Panc1 (cell line): Measurements from ENCODE around the gene METTL23. TPM values are rescaled to one million over a fixed set of nuclear protein-coding genes. Genes with fewer than 3 reads are reported as not detected.

Source experiments
- ATAC-seq: fragments of 200-7000 bp; cut with Tn5 transposase; 2 replicates; pipeline ENCODE4 v1.9.1; 2020; ENCODE audit warnings: mild to moderate bottlenecking, moderate library complexity
- BruUV-seq: library from RNA; stranded (reverse); fragments of 400-500 nt; replicated peaks from 2 replicates; lab custom pipeline; 2021; lab: Mats Ljungman, UMichigan
- CTCF ChIA-PET: fragments of 300-600 bp; sonication (Branson Sonifier 250); formaldehyde crosslinking; loops from one replicate; lab custom pipeline; 2022; ENCODE audit warnings: antibody characterized with exemption; lab: Charles Lee
- POLR2A ChIA-PET: fragments of 300-600 bp; sonication (Branson Sonifier 250); formaldehyde crosslinking; loops from one replicate; lab custom pipeline; 2022; ENCODE audit warnings: antibody characterized with exemption; lab: Charles Lee
- DNase-seq: peaks from one replicate; pipeline ENCODE4 v3.0.0-alpha.2; 2010; ENCODE audit warnings: low read depth, low spot score
- H3K27ac ChIP-seq: 2 replicates; pipeline ENCODE4 v1.5.1; 2011; ENCODE audit warnings: mild to moderate bottlenecking, low read length, inconsistent platforms
- H3K27me3 ChIP-seq: fragments of 200-500 bp; sonication (Bioruptor generic); 2 replicates; pipeline ENCODE4 v1.6.0; 2014; ENCODE audit warnings: low read length, inconsistent platforms; ENCODE audit not compliant: control insufficient read depth, insufficient read depth
- H3K36me3 ChIP-seq: fragments of 200-500 bp; sonication (Bioruptor generic); 2 replicates; pipeline ENCODE4 v1.5.1; 2014; ENCODE audit warnings: inconsistent platforms, mild to moderate bottlenecking, low read length, moderate library complexity; ENCODE audit not compliant: control insufficient read depth, insufficient read depth
- H3K4me1 ChIP-seq: 2 replicates; pipeline ENCODE4 v1.5.1; 2011; ENCODE audit warnings: inconsistent platforms, mild to moderate bottlenecking, low read length, moderate library complexity; ENCODE audit not compliant: control insufficient read depth, insufficient read depth
- H3K4me3 ChIP-seq, 2 experiments: 2 replicates each; pipeline ENCODE4 v1.5.1; 2011 to 2012; ENCODE audit warnings: low read depth in 2 of 2, low read length in 2 of 2, mild to moderate bottlenecking in 2 of 2, inconsistent platforms in 1 of 2, moderate library complexity in 1 of 2
- H3K9me3 ChIP-seq: fragments of 200-500 bp; sonication (Bioruptor generic); 2 replicates; pipeline ENCODE4 v1.5.1; 2014; ENCODE audit warnings: low read depth, mild to moderate bottlenecking, inconsistent platforms, low read length, moderate library complexity; ENCODE audit not compliant: control insufficient read depth, insufficient read depth
- POLR2AphosphoS5 ChIP-seq: IDR thresholded peaks from 2 replicates; pipeline ENCODE4 v1.6.1; 2012; ENCODE audit warnings: mild to moderate bottlenecking, low read depth, low read length, moderate library complexity
- SIN3A ChIP-seq: IDR thresholded peaks from 2 replicates; pipeline ENCODE4 v1.6.1; 2012; ENCODE audit warnings: low read depth, mild to moderate bottlenecking, low read length, moderate library complexity, borderline replicate concordance; ENCODE audit not compliant: insufficient read depth
- TCF7L2 ChIP-seq: IDR thresholded peaks from 2 replicates; pipeline ENCODE4 v1.6.1; 2011; ENCODE audit warnings: mild to moderate bottlenecking, low read depth, low read length, inconsistent platforms
- in situ Hi-C: cut with HindIII; loops from 2 replicates; pipeline ENCODE4 v1.10.0; 2016; ENCODE audit warnings: low sequenced_read_pairs, low pct_unique_long_range_greater_than_20kb
- intact Hi-C: fragments of 100-400 bp; cut with micrococcal nuclease; formaldehyde crosslinking; loops from one replicate; pipeline ENCODE4 v1.10.0; 2022; ENCODE audit not compliant: unreplicated experiment
- total RNA-seq: library from RNA; stranded (reverse); gene quantifications from one replicate; pipeline ENCODE4 v1.2.1, GENCODE V29; 2021; ENCODE audit not compliant: unreplicated experiment
- TF ChIP-seq, protein P1 (sequence below): fragments of 450-650 bp; IDR thresholded peaks from 2 replicates; pipeline ENCODE4 v1.5.1; 2017; ENCODE audit warnings: mild to moderate bottlenecking
- TF ChIP-seq, protein P2 (sequence below), 2 experiments: IDR thresholded peaks; 2 replicates each; pipeline ENCODE4 v1.6.1; 2011 to 2012; ENCODE audit warnings: low read depth in 2 of 2, control low read depth in 1 of 2, low read length in 1 of 2, mild to moderate bottlenecking in 1 of 2, moderate library complexity in 1 of 2; ENCODE audit not compliant: insufficient read depth in 1 of 2

The METTL23 gene
- total RNA-seq, 1 experiment from 2014 or later, result 42.8 TPM

DNA sequence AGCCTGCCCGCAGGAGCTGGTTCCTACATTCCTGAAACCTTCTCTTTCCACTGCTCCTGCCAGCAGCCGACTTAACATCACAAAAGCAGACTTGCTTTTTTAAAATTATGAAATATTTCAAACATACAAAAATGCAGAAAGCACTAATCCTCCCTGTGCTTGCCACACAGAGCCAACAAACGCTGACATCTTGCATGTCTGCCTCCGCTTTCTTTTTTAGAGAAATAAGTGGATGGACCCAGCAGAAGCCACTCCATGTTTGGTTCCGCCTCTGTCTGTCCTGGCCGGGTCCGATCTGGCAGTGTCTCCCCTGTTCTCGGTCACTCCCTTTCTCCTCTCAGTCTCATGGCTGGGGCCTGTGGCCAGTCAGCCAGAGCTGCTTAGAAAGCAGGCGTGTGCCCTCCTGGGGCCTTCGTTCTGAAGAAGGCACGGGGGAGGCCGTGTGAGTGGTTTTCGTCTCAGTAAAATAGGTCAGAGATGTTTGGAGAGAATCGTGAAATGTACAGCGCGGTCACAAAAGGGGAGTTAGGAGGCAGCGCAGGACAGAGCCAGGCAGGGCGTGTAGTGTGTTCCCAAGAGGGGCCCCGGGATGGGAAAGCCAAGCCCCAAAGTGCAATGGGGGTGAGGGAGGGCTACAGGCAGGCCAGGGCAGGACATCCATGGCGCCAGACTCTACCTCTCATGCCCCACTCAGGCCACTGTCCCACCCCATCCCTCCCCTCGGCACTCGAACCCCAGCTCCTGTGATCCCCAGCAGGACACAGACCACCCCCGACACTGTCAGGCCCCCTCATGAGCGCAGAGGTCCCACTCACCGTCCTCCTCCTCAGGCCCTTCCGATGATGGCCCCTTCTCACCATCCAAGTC, 39.1 kb upstream of the METTL23 start:
- POLR2A ChIA-PET, result no interaction called here
- Histone ChIP-seq H3K4me3 (no peak overlapping the region), H3K27ac (peak overlapping the region; percentile 10; the same call in 1 of the 2 replicates), H3K27me3 (no peaks in the 10 kb centered on the region), H3K36me3 (no peaks in the 10 kb centered on the region), H3K4me1 (peaks cover 29% of the 10 kb centered on the region), H3K9me3 (no peaks in the 10 kb centered on the region)
- TF ChIP-seq, protein P1, sequence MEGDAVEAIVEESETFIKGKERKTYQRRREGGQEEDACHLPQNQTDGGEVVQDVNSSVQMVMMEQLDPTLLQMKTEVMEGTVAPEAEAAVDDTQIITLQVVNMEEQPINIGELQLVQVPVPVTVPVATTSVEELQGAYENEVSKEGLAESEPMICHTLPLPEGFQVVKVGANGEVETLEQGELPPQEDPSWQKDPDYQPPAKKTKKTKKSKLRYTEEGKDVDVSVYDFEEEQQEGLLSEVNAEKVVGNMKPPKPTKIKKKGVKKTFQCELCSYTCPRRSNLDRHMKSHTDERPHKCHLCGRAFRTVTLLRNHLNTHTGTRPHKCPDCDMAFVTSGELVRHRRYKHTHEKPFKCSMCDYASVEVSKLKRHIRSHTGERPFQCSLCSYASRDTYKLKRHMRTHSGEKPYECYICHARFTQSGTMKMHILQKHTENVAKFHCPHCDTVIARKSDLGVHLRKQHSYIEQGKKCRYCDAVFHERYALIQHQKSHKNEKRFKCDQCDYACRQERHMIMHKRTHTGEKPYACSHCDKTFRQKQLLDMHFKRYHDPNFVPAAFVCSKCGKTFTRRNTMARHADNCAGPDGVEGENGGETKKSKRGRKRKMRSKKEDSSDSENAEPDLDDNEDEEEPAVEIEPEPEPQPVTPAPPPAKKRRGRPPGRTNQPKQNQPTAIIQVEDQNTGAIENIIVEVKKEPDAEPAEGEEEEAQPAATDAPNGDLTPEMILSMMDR, result no peak
- TF ChIP-seq TCF7L2 (no peak), SIN3A (no peak), POLR2AphosphoS5 (no peak)
- TF ChIP-seq, protein P2, sequence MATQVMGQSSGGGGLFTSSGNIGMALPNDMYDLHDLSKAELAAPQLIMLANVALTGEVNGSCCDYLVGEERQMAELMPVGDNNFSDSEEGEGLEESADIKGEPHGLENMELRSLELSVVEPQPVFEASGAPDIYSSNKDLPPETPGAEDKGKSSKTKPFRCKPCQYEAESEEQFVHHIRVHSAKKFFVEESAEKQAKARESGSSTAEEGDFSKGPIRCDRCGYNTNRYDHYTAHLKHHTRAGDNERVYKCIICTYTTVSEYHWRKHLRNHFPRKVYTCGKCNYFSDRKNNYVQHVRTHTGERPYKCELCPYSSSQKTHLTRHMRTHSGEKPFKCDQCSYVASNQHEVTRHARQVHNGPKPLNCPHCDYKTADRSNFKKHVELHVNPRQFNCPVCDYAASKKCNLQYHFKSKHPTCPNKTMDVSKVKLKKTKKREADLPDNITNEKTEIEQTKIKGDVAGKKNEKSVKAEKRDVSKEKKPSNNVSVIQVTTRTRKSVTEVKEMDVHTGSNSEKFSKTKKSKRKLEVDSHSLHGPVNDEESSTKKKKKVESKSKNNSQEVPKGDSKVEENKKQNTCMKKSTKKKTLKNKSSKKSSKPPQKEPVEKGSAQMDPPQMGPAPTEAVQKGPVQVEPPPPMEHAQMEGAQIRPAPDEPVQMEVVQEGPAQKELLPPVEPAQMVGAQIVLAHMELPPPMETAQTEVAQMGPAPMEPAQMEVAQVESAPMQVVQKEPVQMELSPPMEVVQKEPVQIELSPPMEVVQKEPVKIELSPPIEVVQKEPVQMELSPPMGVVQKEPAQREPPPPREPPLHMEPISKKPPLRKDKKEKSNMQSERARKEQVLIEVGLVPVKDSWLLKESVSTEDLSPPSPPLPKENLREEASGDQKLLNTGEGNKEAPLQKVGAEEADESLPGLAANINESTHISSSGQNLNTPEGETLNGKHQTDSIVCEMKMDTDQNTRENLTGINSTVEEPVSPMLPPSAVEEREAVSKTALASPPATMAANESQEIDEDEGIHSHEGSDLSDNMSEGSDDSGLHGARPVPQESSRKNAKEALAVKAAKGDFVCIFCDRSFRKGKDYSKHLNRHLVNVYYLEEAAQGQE (IDR thresholded peaks at IDR 0.05; ENCODE audit: insufficient read depth in 1 of 2, low read depth in 2 of 2, low read length in 1 of 2), result no peak
- no TSS peak for BruUV-seq
- in situ Hi-C loops, result no loop called here
- DNase-seq (no peak), ATAC-seq (no peak)
- intact Hi-C loops, result no loop called here
- CTCF ChIA-PET, result no interaction called here

DNA sequence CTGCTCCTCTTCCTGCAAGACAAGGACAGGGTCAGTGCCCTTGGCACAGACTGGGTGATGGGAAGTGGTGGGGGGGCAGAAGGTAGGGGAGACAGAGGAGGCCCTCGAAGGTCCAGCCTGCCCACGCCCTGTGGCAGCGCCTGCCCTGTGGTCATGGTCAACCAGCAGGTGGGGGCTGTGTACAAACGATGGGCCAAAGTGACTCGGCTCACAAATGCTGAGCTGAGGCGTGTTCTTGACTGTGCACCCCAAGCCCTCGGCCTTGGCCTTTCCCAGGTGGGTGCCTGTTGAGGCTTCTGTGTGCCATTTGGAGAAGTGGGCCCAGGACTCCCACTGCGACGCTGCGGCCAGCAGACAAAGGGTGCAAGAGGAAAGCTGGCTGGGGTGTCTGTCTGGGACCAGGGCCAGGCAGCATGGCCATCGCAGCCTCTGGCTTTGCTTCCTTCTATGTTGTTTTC, 38.4 kb upstream of the METTL23 start:
- peaks cover 29% of the 10 kb centered on the region for H3K4me1 ChIP-seq
- ATAC-seq (peak; percentile 55), DNase-seq (no peak)
- no peaks in the 10 kb centered on the region for H3K36me3 ChIP-seq
- H3K9me3 ChIP-seq, result no peaks in the 10 kb centered on the region
- no peak overlapping the region for H3K4me3 ChIP-seq
- CTCF ChIA-PET, result no interaction called here
- in situ Hi-C loops (no loop called here), intact Hi-C loops (no loop called here)
- H3K27ac ChIP-seq, result peak overlapping the region; percentile 10
- no TSS peak for BruUV-seq
- no peak for TF ChIP-seq TCF7L2
- no peak for TF ChIP-seq POLR2AphosphoS5
- POLR2A ChIA-PET, result no interaction called here
- no peaks in the 10 kb centered on the region for H3K27me3 ChIP-seq

DNA sequence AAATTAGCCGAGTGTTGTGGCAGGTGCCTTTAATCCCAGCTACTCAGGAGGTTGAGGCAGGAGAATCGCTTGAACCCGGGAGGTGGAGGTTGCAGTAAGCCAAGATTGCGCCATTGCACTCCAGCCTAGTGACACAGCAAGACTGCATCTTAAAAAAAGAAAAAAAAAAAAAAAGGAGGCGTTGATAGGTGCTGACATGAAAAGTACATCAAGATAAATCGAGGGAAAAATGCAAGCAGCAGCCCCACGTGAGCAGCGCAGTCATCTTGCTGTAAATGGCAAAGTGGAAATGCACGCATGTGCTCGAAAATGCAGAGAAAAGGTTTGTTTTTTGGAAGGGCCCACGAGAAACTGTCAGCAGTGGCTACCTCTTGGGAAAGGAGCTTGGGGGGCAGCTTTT, 36.8 kb upstream of the METTL23 start:
- no TSS peak for BruUV-seq
- Histone ChIP-seq H3K27ac (no peak overlapping the region), H3K27me3 (no peaks in the 10 kb centered on the region), H3K4me1 (peaks cover 26% of the 10 kb centered on the region), H3K9me3 (no peaks in the 10 kb centered on the region), H3K36me3 (no peaks in the 10 kb centered on the region), H3K4me3 (no peak overlapping the region)
- in situ Hi-C loops, result no loop called here
- TF ChIP-seq, protein P1, result no peak
- no peak for TF ChIP-seq POLR2AphosphoS5
- TF ChIP-seq SIN3A, result no peak
- no peak for TF ChIP-seq TCF7L2
- TF ChIP-seq, protein P2 (IDR thresholded peaks at IDR 0.05; ENCODE audit: insufficient read depth in 1 of 2, low read depth in 2 of 2, low read length in 1 of 2), result no peak
- DNase-seq (no peak), ATAC-seq (no peak)
- intact Hi-C loops, result no loop called here
- ChIA-PET CTCF (interaction anchor here (0.7 kb wide), 1 partner anchor 18 kb away, joined by 3 read pairs; no protein-coding TSS in a partner anchor), POLR2A (no interaction called here)
